Femur (tissue), 1 donor: Measurements from ENCODE around the gene CACNG4.

Experiments
- DNase-seq: peaks from one replicate; pipeline ENCODE4 v3.0.0-alpha.2; 2017

The CACNG4 gene

DNA sequence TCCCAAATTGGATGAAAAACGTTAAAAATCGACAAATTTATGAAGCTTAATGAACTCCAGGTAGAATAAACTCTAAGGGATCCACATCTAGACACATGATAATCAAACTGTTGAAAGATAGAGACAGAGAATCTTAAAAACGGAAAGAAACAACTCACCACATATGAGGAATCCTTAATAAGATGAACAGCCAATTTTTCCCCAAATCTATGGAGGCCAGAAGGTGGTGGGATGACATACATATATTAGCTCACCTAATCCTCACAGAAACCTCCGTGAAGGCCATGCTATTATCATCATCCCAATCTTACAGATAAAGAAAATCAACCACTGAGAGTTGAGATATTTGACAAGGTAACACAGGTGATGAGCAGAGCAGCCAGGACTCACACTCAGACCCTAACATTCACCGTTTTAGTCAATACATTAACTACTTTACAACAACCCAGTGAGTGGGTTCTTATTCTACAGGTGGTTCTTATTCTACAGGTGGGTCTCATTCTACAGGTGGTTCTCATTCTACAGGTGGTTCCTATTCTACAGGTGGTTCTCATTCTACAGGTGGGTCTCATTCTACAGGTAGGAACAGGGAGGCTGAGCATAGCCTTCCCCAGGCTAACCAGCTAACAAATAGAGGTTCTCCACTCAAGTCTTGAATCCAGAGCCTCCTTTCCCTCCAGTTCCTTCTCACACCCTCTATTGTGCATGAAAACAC is 84.7 kb downstream of the CACNG4 start:
- DNase-seq = no peak

DNA sequence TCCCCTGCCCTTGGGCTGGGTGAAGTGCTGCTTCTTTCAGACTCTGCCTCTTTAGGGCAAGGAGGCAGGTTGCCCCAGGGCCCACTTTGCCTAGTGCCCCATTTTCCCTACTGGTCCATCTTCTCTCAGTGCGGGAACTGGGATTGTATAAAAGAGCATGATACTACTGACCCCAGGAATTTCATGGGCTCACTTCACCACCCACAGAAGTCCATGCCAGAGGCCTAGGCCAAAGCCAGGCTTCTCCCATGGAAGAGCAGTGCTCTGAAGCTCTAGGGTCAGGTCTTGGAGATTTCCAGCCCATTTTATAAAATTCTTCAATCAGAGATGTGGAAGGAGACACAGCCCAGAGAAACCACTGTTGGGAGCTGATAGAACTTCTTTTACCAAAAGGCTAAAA is 85.6 kb downstream of the CACNG4 start:
- DNase-seq = no peak

- DNase-seq = no peak
Measured at GRCh38 chr17:67050471-67051154, 86.1 kb downstream of the CACNG4 start.

DNA sequence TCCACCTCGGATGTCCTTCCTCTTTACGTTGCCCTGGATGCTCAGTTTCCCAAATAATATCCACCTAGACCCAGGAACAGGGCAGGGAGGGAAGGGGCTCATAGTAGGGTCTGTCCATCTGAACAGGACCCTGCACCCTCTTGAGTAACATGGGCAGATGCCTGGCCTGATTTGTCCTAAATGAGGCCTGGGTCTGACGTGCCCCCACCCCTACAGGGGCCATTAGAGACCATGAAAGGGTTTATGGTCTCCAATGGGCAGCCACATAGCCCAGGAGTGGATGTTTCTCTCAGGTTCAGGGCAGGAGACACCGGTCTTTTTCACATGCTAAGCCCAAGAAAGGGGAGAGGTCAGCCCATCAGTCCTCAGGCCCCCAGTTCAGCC is 86.6 kb downstream of the CACNG4 start:
- DNase-seq = no peak

DNA sequence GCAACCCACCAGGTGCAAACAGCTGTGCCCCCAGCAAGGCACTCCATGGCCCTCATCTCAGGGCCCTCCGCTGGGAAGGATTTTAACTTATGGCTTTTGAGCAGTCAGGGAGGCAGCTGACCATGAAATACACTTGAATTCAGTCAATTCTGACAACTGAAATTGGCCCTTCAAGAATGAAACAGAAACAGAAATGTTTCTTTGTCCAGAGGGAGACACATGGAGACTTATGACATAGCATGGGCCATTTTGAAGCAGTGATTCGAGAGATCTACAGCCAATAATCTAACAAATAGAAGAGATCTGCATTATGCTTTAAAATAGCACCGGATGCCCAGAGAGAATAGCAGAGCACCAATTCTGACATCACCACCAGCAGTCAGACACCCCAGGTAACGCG is 87.3 kb downstream of the CACNG4 start:
- DNase-seq = no peak

DNA sequence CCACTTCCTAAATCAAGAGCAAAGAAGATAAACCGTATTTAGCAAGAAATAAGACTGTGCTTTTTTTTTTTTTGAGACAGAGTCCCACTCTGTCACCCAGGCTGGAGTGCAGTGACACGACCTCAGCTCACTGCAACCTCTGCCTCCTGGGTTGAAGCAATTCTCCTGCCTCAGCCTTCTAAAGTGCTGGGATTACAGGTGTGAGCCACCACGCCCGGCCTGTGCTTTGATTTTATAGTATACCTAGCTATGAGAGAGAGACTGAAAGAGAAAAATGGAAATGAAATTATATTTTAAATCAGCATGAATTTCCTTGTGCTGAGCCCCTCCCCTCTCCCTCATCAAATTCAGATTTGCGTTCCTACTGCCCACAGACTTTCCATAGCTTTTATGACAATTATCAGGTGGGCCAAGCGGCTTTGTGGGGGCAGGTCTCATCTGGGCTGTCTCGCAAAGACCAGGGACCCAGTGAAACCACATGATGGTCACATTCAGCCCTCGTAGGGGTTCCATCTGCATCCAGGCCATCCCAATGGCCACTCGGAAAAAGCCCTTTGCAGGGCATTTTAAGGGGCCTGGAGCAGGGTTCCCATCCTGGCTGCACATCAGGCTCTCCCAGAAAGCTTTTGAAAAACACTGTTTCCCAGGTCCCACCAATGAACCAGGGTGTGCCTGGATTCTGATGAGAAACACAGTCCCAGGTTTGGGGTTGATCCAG is 88.4 kb downstream of the CACNG4 start:
- DNase-seq = no peak

DNA sequence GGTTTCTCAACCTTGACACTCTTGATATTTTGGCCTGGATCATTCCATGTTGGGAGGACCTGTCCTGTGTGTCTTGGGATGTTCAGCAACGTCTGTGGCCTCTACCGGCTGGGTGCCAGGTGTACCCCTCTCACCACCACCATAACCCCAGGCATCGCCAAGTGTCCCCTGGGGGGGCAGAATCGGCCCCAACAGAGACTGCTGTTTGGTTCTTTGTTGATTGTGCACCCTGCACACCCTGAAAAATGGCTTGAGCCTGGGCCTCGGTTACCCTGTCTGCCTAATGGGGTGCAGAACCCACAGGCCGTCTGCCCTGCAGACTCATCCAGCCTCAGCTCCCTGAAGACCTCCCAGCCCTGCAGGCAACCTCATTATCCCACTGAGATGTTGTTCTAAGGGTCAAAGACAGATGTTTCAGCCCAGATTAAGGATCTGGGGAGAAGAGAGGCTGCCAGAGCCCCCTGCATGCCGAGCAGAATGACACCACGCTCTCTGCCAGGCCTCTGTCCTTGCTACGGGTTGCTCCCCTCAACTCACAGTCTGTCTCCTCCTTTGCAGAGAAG is 89.0 kb downstream of the CACNG4 start:
- no peak for DNase-seq

DNA sequence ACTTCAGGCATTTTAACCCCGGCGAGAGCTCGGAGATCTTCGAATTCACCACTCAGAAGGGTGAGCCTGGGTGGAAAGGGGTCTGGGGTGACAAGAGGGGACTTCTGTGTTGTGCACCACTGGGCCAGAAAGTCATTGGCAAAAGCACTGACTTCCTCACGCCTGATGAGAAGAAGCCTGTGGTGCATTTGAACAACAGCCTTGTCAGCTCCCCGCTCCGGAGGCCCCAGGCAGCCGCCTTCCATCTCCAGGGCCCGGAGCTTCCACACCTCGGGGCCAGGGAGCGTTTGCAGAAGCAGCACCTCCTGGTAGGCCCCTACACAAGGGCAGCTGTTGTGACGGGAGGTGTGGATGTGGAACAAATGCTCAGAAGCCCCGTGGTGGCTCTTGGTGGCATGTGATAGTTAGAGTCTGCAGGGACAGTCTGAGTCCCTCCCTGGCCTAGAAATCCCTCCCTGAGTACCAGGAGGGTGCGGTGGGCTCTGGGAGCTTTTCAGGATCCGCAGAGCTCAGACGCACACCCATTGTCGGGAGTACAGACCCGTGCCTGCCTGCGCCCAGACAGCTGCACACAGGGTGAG is 89.6 kb downstream of the CACNG4 start:
- no peak for DNase-seq

DNA sequence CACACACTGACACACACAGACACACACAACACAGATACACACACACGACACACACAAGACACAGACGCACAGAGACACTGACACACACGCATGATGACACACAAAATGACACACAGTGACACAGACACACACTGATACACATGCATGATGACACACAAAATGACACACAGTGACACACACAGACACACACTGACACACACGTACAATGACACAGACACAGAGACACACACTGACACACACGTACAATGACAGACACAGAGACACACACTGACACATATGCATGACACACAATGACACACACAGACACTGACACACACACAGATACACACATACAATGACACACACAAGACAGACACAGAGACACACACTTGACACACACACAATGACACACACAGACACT is 90.1 kb downstream of the CACNG4 start:
- no peak for DNase-seq

- no peak for DNase-seq
Measured at GRCh38 chr17:67055041-67055443, 90.5 kb downstream of the CACNG4 start.

- no peak for DNase-seq
Measured at GRCh38 chr17:67055811-67056745, 91.6 kb downstream of the CACNG4 start.

DNA sequence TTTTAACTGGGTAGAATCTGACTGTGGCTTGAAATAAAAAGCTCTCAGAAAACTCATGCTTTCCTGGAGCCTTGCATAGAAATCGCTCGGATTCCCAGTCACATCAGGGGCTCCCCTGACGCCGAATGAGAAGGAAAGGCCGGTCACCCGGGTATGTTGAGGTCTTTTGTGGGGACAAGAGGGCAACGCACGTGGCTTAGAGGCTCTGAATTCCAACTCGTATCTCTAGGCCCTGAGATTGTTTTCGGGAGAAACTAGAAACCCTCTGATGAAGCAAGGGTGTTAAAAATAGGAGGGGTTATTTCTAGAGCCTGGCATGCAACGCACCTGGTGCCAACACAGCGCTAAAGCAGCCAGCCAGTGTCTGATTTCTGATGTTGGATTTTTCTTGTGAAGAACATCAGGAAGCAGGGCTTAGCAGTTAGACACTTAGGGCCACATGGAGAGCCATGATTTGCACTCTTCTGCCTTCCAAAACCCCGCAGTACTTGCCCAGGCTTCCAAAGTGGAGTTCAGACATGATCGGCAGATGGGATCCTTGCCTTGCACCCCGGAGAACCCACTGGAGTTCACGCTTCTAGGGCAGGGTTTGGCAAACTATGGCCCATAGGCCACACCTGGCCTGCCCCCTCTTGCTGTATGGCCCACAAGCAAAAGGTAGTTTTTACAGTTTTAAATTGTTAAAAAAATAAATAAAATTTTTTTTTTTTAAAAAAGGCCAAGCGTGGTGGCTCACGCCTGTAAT is 92.4 kb downstream of the CACNG4 start:
- DNase-seq = no peak

DNA sequence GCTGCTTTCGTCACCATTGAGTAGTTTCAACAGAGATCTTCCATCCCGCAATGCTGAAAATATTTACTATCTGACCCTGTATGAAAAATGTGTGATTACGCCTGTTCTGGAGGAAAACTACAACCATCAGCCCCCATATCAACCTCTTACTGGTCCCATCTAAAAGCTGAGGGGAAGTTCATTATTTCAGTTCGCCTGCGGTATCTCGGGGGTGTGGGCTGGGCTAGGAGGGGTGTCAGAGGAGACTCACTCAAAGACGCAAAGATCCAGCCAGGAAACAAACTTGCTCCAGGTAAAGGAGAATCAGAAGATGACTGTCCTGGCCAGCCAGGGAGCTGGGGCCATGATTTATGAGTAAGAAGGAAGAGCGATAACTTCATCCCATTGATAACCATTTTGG is 93.5 kb downstream of the CACNG4 start:
- DNase-seq = no peak

GRCh38 chr17:67059372-67059771 is 94.9 kb downstream of the CACNG4 start:
- DNase-seq = peak; percentile 44

DNA sequence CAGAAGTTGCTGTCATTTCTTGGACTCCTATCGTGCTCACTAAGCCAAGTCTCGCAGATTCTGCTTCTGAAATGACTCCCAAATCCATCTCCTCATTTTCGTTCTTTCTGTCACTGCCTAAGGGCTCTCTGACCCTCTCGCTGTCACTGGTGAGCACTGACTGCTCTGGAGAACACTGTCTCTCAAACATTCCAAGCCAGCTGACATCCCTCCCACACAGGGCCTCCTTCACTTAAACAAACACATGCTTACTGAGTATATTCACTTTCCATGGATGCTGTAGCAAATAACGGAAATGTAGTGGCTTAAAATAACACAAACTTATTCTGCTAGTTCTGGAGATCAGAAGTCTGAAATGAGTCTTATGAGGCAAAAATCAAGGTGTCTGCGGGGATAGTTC is 98.6 kb downstream of the CACNG4 start:
- no peak for DNase-seq

- DNase-seq = no peak
Measured at GRCh38 chr17:67066717-67067116, 102.2 kb downstream of the CACNG4 start.

GRCh38 chr17:67067571-67068482 is 103.3 kb downstream of the CACNG4 start:
- DNase-seq = no peak

DNA sequence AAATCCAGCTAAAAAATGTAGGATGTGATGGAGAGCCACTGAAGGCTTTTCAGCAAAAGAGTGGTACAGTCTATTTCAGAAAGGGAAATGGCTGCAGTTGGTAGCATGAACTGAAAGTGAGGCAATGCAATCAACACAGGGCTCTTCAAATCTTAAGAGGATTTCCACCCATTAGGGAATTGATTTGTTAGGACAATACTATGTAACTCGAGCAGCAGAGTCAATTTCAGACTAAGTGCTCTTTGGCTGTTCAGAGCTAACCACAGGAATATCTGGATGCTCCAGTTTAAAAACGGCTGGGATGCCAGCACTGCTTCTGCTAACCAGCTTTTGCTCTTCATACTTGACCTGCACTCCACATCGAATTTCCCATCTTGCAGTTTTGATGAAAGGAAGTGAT is 104.5 kb downstream of the CACNG4 start:
- no peak for DNase-seq

DNA sequence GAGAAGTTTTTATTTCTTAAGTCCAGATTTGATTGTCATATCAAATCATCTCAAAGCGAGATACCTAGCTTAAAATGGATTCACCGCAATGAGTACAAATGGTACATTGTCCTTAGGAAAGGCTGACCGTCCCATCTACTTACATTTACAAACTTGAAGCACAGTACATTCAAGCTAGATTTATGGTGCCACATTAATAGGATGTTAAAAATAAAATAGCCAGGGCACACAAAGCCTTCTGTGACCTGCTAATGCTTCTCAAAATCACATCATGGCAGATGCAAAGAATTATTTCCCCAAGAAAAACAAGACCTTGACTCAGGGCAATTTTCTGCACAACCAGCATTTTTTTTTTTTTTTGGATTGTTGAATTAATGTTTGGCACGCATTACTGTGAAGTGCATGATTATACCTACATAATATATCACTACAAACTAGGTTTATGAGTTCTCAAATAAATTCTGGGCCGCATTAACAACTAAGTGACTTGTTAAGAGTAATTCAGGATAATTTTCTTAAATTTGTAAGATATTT is 105.2 kb downstream of the CACNG4 start:
- no peak for DNase-seq

GRCh38 chr17:67071595-67071994 is 107.1 kb downstream of the CACNG4 start:
- no peak for DNase-seq
